Adrenal gland (tissue), 12 donors: Measurements from ENCODE around the gene HDDC3. TPM values are rescaled to one million over a fixed set of nuclear protein-coding genes. Genes with fewer than 3 reads are reported as not detected.

Experiments
- DNase-seq, 7 donors: peaks; one replicate each; pipeline ENCODE4 v3.0.0-alpha.2; 2019 to 2020
- H3K27ac ChIP-seq, 5 donors: fragments of 200-600 bp; sonication (generic) in 4 of 5; 1 replicate in 3 of 5; 2 replicates in 2 of 5; pipeline versions ENCODE4 v1.5.1 to v1.8.0; 2016 to 2020; ENCODE audit warnings: mild to moderate bottlenecking in 1 of 5
- H3K27me3 ChIP-seq: fragments of 200-600 bp; 2 replicates; pipeline ENCODE4 v1.8.0; 2021
- H3K36me3 ChIP-seq, 2 donors: fragments of 200-600 bp; replicated peaks in 1 of 2; 1 replicate in 1 of 2; 2 replicates in 1 of 2; pipeline versions ENCODE4 v1.5.1 to v1.8.0; 2018 to 2022
- H3K4me1 ChIP-seq, 2 donors: fragments of 200-600 bp; replicated peaks in 1 of 2; 1 replicate in 1 of 2; 2 replicates in 1 of 2; pipeline versions ENCODE4 v1.5.1 to v1.8.0; 2018 to 2021
- H3K4me3 ChIP-seq, 4 donors: fragments of 200-600 bp; sonication (generic) in 3 of 4; one replicate each; pipeline ENCODE4 v1.5.1; 2016 to 2018
- H3K9me3 ChIP-seq, 3 donors: fragments of 200-600 bp; sonication (generic) in 1 of 3; replicated peaks in 1 of 3; 1 replicate in 2 of 3; 2 replicates in 1 of 3; pipeline versions ENCODE4 v1.5.1 to v1.8.0; 2016 to 2021
- CTCF ChIP-seq, 6 experiments: fragments of 450-650 bp in 4 of 6; fragments of 200-600 bp in 2 of 6; sonication (generic) in 1 of 6; IDR thresholded peaks; 1 replicate in 5 of 6; 2 replicates in 1 of 6; pipeline versions ENCODE4 v1.5.1 to v1.8.0; 2016 to 2021; ENCODE audit warnings: antibody characterized with exemption in 6 of 6, mild to moderate bottlenecking in 2 of 6, moderate library complexity in 1 of 6
- POLR2A ChIP-seq, 2 donors: fragments of 450-650 bp; IDR thresholded peaks; one replicate each; pipeline ENCODE4 v1.6.1; 2017; ENCODE audit warnings: antibody characterized with exemption in 2 of 2, mild to moderate bottlenecking in 2 of 2, moderate library complexity in 1 of 2
- WGBS, 4 donors: extraction: QIAGEN DNeasy Blood & Tissue Kit in 2 of 4; methylation state at CpG; one replicate each; pipeline versions ENCODE4 v1.1.5 to v1.1.7; 2013 to 2017; 5-methylcytosine and 5-hydroxymethylcytosine counted together
- intact Hi-C, 2 donors: fragments of 100-400 bp; cut with DNase I; formaldehyde crosslinking; loops; one replicate each; pipeline versions ENCODE4 v1.14.1 to v1.15.0; 2022 to 2023
- polyA plus RNA-seq, 3 donors: library from polyadenylated mRNA; stranded (reverse); fragments of 200-250 nt in 2 of 3; fragments of 350-450 nt in 1 of 3; fragmentation: Illumina TruSeq in 1 of 3; extraction: RNeasy Lipid Tissue Mini Kit (QIAGEN cat#74804) in 1 of 3; gene quantifications; one replicate each; pipeline ENCODE4 v1.2.3, GENCODE V29; 2013 to 2014
- total RNA-seq, 9 donors: library from RNA; depleted of rRNA in 4 of 9; stranded (reverse); fragments of >200 nt in 4 of 9; fragments of 120-200 nt in 1 of 9; fragmentation: NEBNext Ultra II Directional in 1 of 9; extraction: Animal tissue kit (Norgen Biotek cat#: 25700) in 1 of 9; gene quantifications; one replicate each; pipeline versions ENCODE4 v1.1.0 to v1.2.4, GENCODE V29; 2013 to 2023
- donor health status: healthy with polysubstance abuse.
- donor health status: Bipolar disorder and iron deficiency.
- donor health status: DM: yes; HTN: yes; CAD: no.
- donor health status: DM: no; HTN: no; CAD: no.
- donor health status: DM: no; HTN: no; CAD: no.
- donor health status: DM: yes; HTN: yes; CAD: no.

Gene HDDC3
- total and polyA plus RNA-seq, 12 donors: 14.6 to 40.2 (median 27.7) TPM

- WGBS, 4 donors: 23 to 26% (median 25%) methylated on average over 5 of the region's 5 CpGs
- TF ChIP-seq POLR2A (IDR thresholded peaks at IDR 0.05) (no peak), CTCF (IDR thresholded peaks at IDR 0.05) (peak in 2 of 6 experiments; percentile 7 to 17)
- Histone ChIP-seq H3K36me3 (peaks cover 0 to 49% of the 10 kb centered on the region in 2 donors), H3K27me3 (no peaks in the 10 kb centered on the region), H3K4me1 (peaks cover 0 to 33% of the 10 kb centered on the region in 2 donors), H3K9me3 (no peaks in the 10 kb centered on the region), H3K4me3 (no peak overlapping the region), H3K27ac (no peak overlapping the region)
- intact Hi-C loops: loop anchor here (5.0 to 10.0 kb wide), 2 partner anchors 171 to 239 kb away; partner anchors contain the start of gene BLM (in 1 of the 2)
- DNase-seq: no peak
Measured at GRCh38 chr15:90886291-90886614, 46.1 kb downstream of the HDDC3 start.

- intact Hi-C loops: loop anchor here (5.0 to 10.0 kb wide), 2 partner anchors 171 to 238 kb away; partner anchors contain the start of gene BLM (in 1 of the 2)
- Histone ChIP-seq H3K9me3 (no peaks in the 10 kb centered on the region), H3K27me3 (no peaks in the 10 kb centered on the region), H3K4me3 (peak overlapping the region in 1 of 4 donors; percentile 63), H3K36me3 (peaks cover 0 to 49% of the 10 kb centered on the region in 2 donors), H3K4me1 (peaks cover 0 to 33% of the 10 kb centered on the region in 2 donors), H3K27ac (peak overlapping the region in 4 of 5 donors; percentile 29 to 95 (median 80))
- DNase-seq: peak; percentile 68 to 84 (median 77)
- TF ChIP-seq POLR2A (IDR thresholded peaks at IDR 0.05): no peak
- peak; percentile 87 to 99 (median 96) for TF ChIP-seq CTCF (IDR thresholded peaks at IDR 0.05)
- 24 to 48% (median 44%) methylated on average over 11 to 23 of the region's 23 CpGs for WGBS, 4 donors
Measured at GRCh38 chr15:90885432-90886290, 46.7 kb downstream of the HDDC3 start.

- H3K9me3 ChIP-seq: no peaks in the 10 kb centered on the region
- peaks cover 0 to 33% of the 10 kb centered on the region in 2 donors for H3K4me1 ChIP-seq
- peak overlapping the region in 2 of 4 donors; percentile 10 to 63 for H3K4me3 ChIP-seq
- TF ChIP-seq POLR2A (IDR thresholded peaks at IDR 0.05) (no peak), CTCF (IDR thresholded peaks at IDR 0.05) (no peak)
- no peaks in the 10 kb centered on the region for H3K27me3 ChIP-seq
- intact Hi-C loops: loop anchor here (5.0 to 10.0 kb wide), 3 partner anchors 170 to 238 kb away; partner anchors contain the start of gene BLM (in 1 of the 2)
- H3K27ac ChIP-seq: peak overlapping the region; percentile 53 to 95 (median 91)
- DNase-seq: no peak
- peaks cover 0 to 49% of the 10 kb centered on the region in 2 donors for H3K36me3 ChIP-seq
- 52 to 95% (median 67%) methylated on average over 4 to 16 of the region's 16 CpGs for WGBS, 4 donors
Measured at GRCh38 chr15:90884719-90885431, 47.5 kb downstream of the HDDC3 start.
